Measurements from ENCODE around the gene MEDAG.
A peak's percentile ranks its signal among the peaks of the same experiment; 100 is the strongest.

MEDAG gene

DNA sequence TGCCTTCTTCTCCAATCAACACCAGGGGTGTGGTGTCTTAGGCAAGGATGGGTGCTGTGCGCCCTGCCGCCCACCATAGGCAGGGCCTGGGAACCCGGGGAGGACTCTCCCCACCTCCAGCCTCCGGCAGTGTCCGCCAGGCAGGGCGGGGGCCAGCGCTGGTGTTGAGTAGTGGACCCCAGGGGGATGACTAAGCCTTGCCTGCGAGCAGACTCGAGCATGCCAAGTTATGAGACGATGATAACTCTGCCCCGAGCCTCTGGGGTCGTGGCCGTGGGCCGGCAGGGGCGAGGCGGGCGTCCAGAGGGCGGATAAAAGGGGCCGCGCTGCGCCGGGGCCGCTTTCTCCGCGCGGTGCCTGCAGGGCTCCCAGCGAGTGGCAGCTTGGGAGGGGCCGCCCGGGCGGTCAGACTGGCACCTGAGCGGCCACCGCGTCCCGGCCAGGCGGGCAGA lies at the start of gene MEDAG:
TSS of gene MEDAG (plus strand) at position 340 of the 452 bp plus-strand sequence. CDS start 245 bp downstream, outside the sequence.
- TF ChIP-seq, protein P1, sequence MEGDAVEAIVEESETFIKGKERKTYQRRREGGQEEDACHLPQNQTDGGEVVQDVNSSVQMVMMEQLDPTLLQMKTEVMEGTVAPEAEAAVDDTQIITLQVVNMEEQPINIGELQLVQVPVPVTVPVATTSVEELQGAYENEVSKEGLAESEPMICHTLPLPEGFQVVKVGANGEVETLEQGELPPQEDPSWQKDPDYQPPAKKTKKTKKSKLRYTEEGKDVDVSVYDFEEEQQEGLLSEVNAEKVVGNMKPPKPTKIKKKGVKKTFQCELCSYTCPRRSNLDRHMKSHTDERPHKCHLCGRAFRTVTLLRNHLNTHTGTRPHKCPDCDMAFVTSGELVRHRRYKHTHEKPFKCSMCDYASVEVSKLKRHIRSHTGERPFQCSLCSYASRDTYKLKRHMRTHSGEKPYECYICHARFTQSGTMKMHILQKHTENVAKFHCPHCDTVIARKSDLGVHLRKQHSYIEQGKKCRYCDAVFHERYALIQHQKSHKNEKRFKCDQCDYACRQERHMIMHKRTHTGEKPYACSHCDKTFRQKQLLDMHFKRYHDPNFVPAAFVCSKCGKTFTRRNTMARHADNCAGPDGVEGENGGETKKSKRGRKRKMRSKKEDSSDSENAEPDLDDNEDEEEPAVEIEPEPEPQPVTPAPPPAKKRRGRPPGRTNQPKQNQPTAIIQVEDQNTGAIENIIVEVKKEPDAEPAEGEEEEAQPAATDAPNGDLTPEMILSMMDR (IDR thresholded peaks at IDR 0.05; ENCODE audit: low read depth, low read length, missing control alignments), result no peak
- in situ Hi-C loops (cut with HindIII; ENCODE audit: low pct_ligation_motif_present, low sequenced_read_pairs), result no loop called here
- peak within 1 kb of the TSS; percentile 72 for H3K4me3 ChIP-seq (ENCODE audit: low read depth, low read length)
- H3K36me3 ChIP-seq (replicated peaks), result no peaks in the 10 kb centered on the region
- DNase-seq, result peak; percentile 82
- H3K27me3 ChIP-seq (replicated peaks), result no peaks in the 10 kb centered on the region
- H3K27ac ChIP-seq, result peak within 1 kb of the TSS; percentile 71

DNA sequence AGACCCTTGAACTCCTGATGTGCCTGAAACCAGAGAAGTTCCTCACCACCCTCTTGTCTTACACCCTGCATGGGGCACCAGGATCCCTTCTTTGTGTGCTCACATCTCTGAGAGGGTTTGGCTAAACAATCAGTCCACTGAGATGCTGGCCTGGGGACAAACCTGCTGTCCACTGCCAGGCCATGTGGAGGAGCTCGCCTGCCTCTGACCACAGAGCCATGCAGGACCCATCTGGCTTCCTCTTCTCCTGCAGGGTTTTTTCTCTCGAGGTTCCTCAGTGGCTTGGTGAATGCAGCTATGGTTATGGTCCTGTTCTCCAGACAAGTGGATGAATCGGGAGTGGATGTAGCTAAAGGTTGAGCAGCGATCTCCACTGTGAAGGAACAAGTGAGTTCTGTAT lies 49.1 kb upstream of the MEDAG start:
- no peaks in the 10 kb centered on the region for H3K27me3 ChIP-seq (replicated peaks)
- TF ChIP-seq, protein P1 (IDR thresholded peaks at IDR 0.05; ENCODE audit: low read depth, low read length, missing control alignments), result peak; percentile 35
- H3K27ac ChIP-seq, result no peak overlapping the region
- H3K36me3 ChIP-seq (replicated peaks), result no peaks in the 10 kb centered on the region
- DNase-seq, result no peak
- in situ Hi-C loops (cut with HindIII; ENCODE audit: low pct_ligation_motif_present, low sequenced_read_pairs), result no loop called here
- no peak overlapping the region for H3K4me3 ChIP-seq (ENCODE audit: low read depth, low read length)

DNA sequence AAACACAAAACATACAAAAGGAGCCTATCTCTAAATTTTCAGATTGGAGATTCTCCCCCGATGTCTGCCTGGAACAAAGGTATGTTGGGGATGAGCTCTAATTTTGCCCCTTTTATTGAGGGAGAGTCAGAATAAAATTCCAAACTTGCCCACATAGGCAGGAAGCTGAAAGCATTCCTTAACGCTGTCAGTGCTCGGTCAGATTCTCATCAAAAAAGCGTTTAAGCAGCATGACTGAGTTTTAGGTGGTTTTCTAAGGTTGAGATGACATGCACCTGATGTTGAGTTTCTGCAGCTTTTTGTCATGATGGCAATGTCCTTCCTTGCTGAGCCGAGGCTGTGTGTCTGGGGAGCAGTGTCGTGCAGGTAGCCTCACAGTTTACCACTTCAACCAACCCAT lies 48.4 kb upstream of the MEDAG start:
- TF ChIP-seq, protein P1 (IDR thresholded peaks at IDR 0.05; ENCODE audit: low read depth, low read length, missing control alignments), result no peak
- Histone ChIP-seq H3K36me3 (replicated peaks) (no peaks in the 10 kb centered on the region), H3K4me3 (ENCODE audit: low read depth, low read length) (no peak overlapping the region), H3K27me3 (replicated peaks) (no peaks in the 10 kb centered on the region), H3K27ac (no peak overlapping the region)
- no peak for DNase-seq
- in situ Hi-C loops (cut with HindIII; ENCODE audit: low pct_ligation_motif_present, low sequenced_read_pairs), result no loop called here

DNA sequence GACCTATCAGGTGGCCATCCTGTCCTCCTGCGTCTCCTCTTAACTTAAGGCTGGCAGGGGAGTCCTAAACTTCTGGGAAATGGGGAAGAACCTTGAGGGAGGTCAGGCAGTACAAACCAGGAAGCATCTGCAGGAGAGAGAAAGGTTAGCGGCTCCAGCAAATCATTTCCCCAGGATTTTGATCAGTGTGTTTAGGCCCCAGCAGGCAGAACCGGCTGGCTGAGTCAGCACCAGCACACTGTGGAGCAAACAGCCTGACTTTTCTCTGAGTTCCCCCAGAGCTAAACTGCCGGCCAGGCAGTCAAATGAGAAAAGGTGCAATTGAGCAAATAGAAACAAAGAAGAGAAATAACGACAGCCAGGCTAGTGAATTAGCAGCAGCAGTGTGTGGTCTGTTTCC lies 46.7 kb upstream of the MEDAG start:
- in situ Hi-C loops (cut with HindIII; ENCODE audit: low pct_ligation_motif_present, low sequenced_read_pairs), result no loop called here
- no peak for DNase-seq

DNA sequence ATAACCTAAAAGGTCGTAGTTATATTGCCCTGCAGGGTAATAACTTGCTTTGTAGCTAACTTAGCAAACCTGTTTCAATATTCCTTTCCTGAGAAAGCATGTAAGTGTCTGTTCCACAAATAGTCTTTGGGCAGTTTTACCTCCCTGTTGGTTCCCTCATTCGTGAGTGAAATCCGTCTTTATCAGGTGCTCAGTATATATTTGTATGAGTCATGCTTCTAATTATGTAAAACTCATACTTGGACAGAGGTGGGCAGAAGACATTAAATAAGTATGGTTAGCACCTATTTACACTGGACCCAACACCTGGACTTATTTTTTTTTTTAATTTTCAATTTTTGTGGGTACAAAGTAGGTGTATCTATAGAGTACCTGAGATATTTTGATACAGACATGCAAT lies 44.9 kb upstream of the MEDAG start:
- Histone ChIP-seq H3K4me3 (ENCODE audit: low read depth, low read length) (no peak overlapping the region), H3K36me3 (replicated peaks) (no peaks in the 10 kb centered on the region), H3K27me3 (replicated peaks) (no peaks in the 10 kb centered on the region), H3K27ac (no peak overlapping the region)
- in situ Hi-C loops (cut with HindIII; ENCODE audit: low pct_ligation_motif_present, low sequenced_read_pairs), result no loop called here
- TF ChIP-seq, protein P1 (IDR thresholded peaks at IDR 0.05; ENCODE audit: low read depth, low read length, missing control alignments), result no peak
- DNase-seq, result no peak

More for the DNA sequence above, 46.7 kb upstream of the MEDAG start:
- H3K27ac ChIP-seq, result no peak overlapping the region
- no peaks in the 10 kb centered on the region for H3K36me3 ChIP-seq (replicated peaks)
- no peak overlapping the region for H3K4me3 ChIP-seq (ENCODE audit: low read depth, low read length)
- no peaks in the 10 kb centered on the region for H3K27me3 ChIP-seq (replicated peaks)
- TF ChIP-seq, protein P1 (IDR thresholded peaks at IDR 0.05; ENCODE audit: low read depth, low read length, missing control alignments), result no peak

DNA sequence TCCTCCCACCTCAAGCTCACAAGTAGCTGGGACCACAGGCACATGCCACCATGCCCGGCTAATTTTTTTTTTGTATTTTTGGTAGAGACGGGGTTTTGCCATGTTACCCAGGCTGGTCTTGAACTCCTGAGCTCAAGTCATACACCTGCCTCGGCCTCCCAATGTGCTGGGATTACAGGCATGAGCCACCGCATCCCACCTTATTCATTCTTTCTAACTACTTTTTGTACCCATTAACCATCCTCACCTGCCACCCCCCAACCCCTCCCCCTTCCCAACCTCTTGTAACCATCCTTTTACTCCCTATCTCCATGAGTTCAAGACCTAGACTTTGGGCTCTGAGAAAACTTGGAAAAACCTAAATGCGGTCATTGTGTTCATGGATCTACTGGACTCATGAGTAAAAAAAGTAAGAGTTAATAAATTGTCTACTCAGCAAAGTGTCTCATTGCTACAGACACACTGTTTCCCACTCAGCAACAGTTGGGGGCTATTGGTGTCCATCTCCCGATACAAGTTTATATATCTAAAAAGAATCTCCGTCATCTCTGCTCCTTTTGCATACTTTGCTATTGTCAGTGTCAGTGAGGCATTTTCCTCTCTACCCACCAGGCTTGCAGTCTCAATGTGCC lies 44.1 kb upstream of the MEDAG start:
- no peak for DNase-seq
- Histone ChIP-seq H3K4me3 (ENCODE audit: low read depth, low read length) (no peak overlapping the region), H3K36me3 (replicated peaks) (no peaks in the 10 kb centered on the region), H3K27me3 (replicated peaks) (no peaks in the 10 kb centered on the region), H3K27ac (no peak overlapping the region)
- in situ Hi-C loops (cut with HindIII; ENCODE audit: low pct_ligation_motif_present, low sequenced_read_pairs), result no loop called here
- TF ChIP-seq, protein P1 (IDR thresholded peaks at IDR 0.05; ENCODE audit: low read depth, low read length, missing control alignments), result no peak
